Measurements from ENCODE around the gene UHMK1.
A peak's percentile ranks its signal among the peaks of the same experiment; 100 is the strongest.
"Not testable (repeated sequence)": the region's sequence is repeated elsewhere in the genome, so short reads cannot be mapped to it uniquely, and the experiment has no call there.

UHMK1 gene

DNA sequence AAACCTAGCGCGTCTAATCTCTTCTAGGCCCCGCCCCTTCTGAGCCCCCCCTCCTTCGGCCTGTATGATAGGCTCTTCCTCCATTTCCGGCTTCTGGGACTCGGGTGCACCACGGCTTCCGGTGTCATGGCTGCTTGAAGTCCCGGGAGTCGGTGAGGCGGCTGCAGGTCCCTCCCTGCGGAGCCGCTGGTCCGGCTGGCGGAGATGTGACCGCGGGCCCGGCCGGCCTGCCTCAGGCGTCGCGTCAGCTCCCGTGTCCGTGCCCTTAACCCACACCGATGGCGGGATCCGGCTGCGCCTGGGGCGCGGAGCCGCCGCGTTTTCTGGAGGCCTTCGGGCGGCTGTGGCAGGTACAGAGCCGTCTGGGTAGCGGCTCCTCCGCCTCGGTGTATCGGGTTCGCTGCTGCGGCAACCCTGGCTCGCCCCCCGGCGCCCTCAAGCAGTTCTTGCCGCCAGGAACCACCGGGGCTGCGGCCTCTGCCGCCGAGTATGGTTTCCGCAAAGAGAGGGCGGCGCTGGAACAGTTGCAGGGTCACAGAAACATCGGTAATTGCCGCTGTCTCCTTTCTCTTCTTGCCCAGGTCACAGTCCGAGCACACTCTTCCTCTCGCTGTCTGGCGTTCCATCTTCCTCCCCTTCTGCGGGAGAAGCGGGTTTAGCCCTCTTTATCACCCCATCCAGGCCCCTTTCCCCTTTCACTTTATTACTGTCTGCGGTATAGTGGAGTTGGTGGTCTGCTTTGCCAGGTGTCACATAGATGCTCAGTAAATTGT is at the start of gene UHMK1:
Gene UHMK1 (plus strand): TSS at position 96 of the 773 bp plus-strand sequence. CDS start 183 bp downstream, at position 279.
- DNase-seq = peak; percentile 78

DNA sequence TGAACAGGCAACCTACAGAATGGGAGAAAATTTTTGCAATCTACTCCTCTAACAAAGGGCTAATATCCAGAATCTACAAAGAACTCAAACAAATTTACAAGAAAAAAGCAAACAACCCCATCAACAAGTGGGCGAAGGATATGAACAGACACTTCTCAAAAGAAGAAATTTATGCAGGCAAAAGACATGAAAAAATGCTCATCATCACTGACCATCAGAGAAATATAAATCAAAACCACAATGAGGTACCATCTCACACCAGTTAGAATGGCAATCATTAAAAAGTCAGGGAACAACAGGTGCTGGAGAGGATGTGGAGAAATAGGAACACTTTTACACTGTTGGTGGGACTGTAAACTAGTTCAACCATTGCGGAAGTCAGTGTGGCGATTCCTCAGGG is 43.3 kb upstream of the UHMK1 start:
- DNase-seq = not testable (repeated sequence)

GRCh38 chr1:162456323-162456722 is 41.3 kb upstream of the UHMK1 start:
- DNase-seq = no peak

- no peak for DNase-seq
These were observed 39.4 kb upstream of the UHMK1 start for GRCh38 chr1:162458236-162458635.

GRCh38 chr1:162462425-162462824 is 35.2 kb upstream of the UHMK1 start:
- not testable (repeated sequence) for DNase-seq

DNA sequence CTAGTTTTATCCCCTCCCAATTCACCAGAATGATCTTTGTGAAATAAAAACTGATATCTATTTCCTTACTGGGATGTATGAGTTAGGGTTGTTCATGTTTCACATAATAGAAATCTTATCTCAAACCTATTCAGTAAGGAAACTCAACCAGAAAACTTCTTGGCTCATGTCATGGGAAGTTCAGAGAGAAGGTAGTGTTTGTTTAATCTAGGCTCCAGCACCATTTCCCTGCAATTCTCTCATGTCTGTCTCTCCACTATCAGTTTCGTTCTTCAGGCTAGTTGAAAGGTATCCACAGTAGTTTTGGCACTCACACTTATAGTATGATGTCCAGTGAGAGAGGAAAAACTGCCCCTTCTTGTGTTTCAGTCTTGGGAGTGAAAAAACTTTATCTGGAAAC is 34.6 kb upstream of the UHMK1 start:
- no peak for DNase-seq

- DNase-seq = no peak
These were observed 30.8 kb upstream of the UHMK1 start for GRCh38 chr1:162466797-162467196.

GRCh38 chr1:162470216-162470615 is 27.4 kb upstream of the UHMK1 start:
- no peak for DNase-seq

DNA sequence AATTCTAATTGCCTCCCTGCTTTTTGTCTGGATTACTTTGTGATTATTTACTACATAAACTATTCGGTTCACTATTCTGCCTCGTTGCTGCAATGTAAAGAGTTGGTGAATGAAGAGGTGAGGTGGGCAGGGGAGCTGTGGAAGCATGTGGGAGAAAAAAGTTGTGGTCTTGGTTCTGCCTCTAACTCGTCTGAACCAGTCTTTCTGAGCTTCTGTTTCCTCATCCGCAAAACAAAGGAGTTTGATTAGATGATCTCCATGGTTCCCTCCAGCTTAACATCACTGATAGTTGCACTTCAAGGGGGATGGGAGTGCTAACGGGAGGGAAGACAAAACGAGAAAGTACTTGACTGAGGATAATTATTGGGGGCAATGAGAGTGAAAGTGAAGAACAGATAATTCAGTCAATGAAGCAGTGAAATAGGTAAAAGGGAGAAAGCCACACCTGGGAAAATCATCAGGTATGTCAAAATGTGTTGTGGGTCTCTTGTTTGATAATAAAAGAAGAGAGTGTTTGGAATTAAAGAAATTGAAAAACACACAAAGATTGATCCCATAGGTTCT is 26.2 kb upstream of the UHMK1 start:
- DNase-seq = no peak

GRCh38 chr1:162475089-162475488 is 22.5 kb upstream of the UHMK1 start:
- DNase-seq = no peak

DNA sequence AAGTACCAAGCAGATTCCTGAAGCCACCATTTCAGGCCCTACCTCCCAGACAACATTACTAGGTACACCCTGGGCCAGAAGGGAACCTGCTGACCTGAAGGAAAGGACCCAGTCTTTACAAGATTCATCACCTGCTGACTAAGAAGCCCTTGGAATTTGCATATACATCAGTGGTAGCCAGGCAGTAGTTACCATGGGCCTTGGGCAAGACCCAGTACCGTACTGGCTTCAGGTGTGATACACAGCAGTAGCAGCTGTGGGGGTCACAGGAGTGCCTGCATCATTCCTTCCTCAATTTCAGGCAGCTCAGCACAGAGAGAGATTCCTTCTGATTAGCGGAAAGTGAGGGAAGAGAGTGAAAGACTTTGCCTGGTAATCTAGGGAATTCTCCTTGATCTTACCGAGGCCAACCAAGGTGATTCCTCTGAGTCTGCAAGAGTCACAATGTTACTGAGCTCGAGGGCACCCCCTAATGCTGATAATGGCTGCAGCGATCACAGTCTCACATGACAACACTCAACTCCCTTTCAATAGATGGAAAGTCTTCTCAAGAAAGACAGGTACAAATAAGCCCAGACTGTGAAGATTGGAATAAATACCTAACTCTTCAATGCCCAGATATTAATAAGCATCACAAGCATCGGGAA is 22.0 kb upstream of the UHMK1 start:
- no peak for DNase-seq

- no peak for DNase-seq
These were observed 21.0 kb upstream of the UHMK1 start for GRCh38 chr1:162476620-162477019.

GRCh38 chr1:162485236-162485635 is 12.4 kb upstream of the UHMK1 start:
- DNase-seq = no peak

DNA sequence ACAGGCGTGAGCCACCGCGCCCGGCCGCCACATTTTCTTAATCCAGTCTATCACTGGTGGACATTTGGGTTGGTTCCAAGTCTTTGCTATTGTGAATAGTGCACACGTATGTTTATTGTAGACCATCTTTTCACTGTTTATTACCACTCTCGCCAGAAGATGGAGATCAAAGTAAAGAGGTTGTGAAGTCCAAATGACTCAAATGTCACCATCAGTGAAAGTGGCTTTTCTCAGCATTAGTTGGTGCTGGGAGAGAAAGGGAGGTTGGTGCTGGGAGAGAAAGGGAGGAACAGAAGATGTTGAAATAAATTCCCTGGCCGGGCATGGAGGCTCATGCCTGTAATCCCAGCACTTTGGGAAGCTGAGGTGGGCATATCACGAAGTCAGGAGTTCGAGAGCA is 10.4 kb upstream of the UHMK1 start:
- no peak for DNase-seq

- DNase-seq = no peak
These were observed 9.4 kb upstream of the UHMK1 start for GRCh38 chr1:162488219-162488618.

DNA sequence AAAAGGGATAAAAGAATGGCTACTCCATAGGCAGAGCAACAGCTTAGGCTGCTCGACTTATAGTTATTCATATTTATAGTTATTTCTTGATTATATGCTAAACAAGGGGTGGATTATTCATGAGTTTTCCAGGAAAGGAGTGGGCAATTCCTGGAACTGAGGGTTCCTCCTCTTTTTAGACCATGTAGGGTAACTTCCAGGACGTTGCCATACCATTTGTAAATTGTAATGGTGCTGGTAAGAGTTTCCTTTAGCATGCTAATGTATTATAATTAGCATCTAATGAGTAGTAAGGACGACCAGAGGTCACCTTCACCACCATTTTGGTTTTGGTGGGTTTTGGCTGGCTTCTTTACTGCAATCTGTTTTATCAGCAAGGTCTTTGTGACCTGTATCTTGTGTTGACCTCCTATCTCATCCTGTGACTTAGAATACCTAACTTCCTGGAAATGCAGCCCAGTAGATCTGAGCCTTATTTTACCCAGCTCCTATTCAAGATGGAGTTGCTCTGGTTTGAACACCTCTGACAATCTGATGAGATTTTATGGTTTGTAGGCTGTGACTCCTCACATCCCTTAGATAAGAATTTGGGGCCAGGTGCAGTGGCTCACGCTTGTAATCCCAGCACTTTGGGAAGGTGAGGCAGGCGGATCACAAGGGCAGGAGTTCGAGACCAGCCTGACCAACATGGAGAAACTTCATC is 1.9 kb upstream of the UHMK1 start:
- not testable (repeated sequence) for DNase-seq

DNA sequence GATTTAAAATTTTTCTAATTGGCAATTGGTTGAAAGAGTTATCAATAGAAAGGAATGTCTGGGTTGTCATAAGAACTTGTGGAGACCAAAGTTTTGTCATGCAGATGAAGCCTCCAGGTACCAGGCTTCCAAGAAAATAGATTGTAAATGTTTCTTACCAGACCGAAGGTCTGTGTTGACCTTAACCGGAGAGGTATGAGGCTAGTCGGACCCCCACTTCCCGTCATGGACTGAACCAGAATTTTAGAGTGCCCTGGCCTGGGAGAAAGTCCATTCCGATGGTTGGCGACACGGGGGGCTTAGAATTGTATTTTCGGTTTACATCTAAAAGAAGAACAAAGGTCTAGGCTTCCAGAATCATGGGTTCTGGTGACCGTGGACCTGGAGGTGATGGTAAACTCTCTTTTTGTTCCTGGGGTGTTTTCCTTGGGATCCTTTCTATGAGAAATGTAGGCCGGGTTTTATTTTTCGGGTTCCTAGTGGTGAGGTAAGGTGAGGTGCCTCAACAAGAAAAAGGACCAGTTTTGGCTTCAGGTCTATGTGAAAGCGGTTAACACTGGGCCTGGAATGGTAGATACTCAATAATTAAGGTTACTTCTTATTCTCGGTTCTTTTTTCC is 405 bp upstream of the UHMK1 start:
- DNase-seq = no peak

GRCh38 chr1:162498496-162498810 is 835 bp downstream of the UHMK1 start:
- no peak for DNase-seq

GRCh38 chr1:162500805-162501204 is 3.2 kb downstream of the UHMK1 start:
- no peak for DNase-seq

DNA sequence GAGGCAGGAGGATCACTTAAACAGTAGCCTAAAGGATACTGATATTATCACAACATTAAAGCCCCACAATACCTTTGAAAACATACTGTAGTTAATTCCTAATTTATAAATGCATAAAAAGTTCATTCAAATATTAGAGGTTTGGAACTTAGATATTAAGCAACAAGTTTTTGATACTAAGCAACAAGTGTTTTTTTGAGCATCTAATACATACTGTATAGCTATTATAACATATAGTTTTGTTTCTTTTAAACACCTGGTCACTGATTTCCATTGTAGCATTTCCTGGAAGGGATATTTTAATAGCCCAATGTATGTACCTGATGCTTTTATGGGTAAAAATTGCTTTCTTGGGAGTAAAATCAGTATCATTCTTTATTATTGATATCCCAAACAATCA is 4.5 kb downstream of the UHMK1 start:
- DNase-seq = no peak

GRCh38 chr1:162502928-162503327 is 5.3 kb downstream of the UHMK1 start:
- no peak for DNase-seq

- DNase-seq = no peak
These were observed 29.7 kb downstream of the UHMK1 start for GRCh38 chr1:162527314-162527713.

DNA sequence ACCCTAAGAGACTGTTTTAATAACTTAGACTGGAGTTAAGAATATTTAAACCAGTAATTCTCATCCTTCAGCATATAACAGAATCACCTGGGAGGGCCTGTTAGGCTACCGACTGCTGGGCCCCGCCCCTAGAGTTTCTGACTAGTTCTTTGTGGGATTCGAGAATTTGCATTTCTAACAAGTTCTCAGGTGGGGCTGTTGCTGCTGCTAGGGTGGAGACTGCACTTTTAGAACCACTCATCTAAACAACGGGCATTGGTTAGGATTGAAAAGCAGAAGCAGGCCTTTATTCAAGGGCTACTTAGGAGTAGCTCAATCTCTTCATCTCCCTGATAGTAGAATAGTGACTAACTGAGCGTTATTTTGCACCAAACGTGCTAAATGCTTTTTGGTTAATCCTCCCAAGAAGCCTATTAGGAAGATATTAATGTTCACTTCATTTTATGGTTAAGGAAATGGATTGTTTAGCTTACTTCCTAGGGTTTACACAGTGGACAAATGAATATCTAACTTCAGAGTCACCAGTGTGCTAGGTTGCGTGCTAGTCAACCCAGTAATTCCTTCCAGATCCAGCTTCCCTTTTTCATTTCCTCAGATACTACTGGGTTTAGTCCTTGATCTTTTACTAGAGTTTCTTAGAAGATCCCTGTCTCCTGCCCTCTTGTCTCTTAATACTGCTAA is 32.8 kb downstream of the UHMK1 start:
- no peak for DNase-seq
